ENCODE data around the gene TMC8. TPM values are rescaled to one million over a fixed set of nuclear protein-coding genes. Genes with fewer than 3 reads are reported as not detected.

The TMC8 gene
- polyA plus RNA-seq, 1 experiment, result not detected

DNA sequence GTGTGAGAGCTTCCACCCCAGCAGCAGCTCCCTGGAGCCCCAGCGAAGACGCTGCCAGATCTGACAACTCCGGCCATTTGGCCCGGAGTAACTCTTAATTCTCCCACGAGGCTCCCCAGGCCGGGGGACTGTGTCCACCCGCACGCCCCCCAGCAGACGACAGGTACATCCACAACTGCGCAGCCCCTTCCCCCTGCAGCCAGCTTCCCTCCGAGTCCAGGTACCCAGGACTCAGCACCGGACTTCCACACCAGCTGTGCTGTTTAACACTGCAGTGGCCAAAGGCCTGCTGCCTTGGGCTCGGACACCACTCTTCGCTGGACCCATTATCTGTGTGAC is 45.0 kb downstream of the TMC8 start:
- Histone ChIP-seq H3K27me3 (ENCODE audit: control insufficient read depth, insufficient read depth, low read length) (no peaks in the 10 kb centered on the region), H3K36me3 (ENCODE audit: control insufficient read depth, insufficient read depth, low read length) (peaks cover 5% of the 10 kb centered on the region; the same call in 1 of the 2 replicates), H3K4me3 (ENCODE audit: low read depth, low read length) (no peak overlapping the region)
- ChIA-PET POLR2A (no interaction called here), CTCF (interaction anchor here (1.0 to 4.4 kb wide), 8 partner anchors 10 to 149 kb away, joined by 3 to 38 read pairs (median 6); partner anchors contain the start of gene TK1)
- TF ChIP-seq, protein P1, sequence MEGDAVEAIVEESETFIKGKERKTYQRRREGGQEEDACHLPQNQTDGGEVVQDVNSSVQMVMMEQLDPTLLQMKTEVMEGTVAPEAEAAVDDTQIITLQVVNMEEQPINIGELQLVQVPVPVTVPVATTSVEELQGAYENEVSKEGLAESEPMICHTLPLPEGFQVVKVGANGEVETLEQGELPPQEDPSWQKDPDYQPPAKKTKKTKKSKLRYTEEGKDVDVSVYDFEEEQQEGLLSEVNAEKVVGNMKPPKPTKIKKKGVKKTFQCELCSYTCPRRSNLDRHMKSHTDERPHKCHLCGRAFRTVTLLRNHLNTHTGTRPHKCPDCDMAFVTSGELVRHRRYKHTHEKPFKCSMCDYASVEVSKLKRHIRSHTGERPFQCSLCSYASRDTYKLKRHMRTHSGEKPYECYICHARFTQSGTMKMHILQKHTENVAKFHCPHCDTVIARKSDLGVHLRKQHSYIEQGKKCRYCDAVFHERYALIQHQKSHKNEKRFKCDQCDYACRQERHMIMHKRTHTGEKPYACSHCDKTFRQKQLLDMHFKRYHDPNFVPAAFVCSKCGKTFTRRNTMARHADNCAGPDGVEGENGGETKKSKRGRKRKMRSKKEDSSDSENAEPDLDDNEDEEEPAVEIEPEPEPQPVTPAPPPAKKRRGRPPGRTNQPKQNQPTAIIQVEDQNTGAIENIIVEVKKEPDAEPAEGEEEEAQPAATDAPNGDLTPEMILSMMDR (IDR thresholded peaks at IDR 0.05; ENCODE audit: insufficient read depth, low read depth, low read length), result no peak
- no peak for DNase-seq (ENCODE audit: low read depth)

- H3K36me3 ChIP-seq (ENCODE audit: control insufficient read depth, insufficient read depth, low read length), result peaks cover 5% of the 10 kb centered on the region; the same call in 1 of the 2 replicates
- DNase-seq (ENCODE audit: low read depth), result no peak
- no peaks in the 10 kb centered on the region for H3K27me3 ChIP-seq (ENCODE audit: control insufficient read depth, insufficient read depth, low read length)
- ChIA-PET POLR2A (no interaction called here), CTCF (interaction anchor here (0.6 to 4.4 kb wide), 16 partner anchors 9 to 161 kb away, joined by 3 to 38 read pairs (median 4); partner anchors contain the start of gene TK1)
- TF ChIP-seq, protein P1 (IDR thresholded peaks at IDR 0.05; ENCODE audit: insufficient read depth, low read depth, low read length), result peak; percentile 93
- H3K4me3 ChIP-seq (ENCODE audit: low read depth, low read length), result no peak overlapping the region
These were observed 46.0 kb downstream of the TMC8 start for GRCh38 chr17:78176548-78177025.

DNA sequence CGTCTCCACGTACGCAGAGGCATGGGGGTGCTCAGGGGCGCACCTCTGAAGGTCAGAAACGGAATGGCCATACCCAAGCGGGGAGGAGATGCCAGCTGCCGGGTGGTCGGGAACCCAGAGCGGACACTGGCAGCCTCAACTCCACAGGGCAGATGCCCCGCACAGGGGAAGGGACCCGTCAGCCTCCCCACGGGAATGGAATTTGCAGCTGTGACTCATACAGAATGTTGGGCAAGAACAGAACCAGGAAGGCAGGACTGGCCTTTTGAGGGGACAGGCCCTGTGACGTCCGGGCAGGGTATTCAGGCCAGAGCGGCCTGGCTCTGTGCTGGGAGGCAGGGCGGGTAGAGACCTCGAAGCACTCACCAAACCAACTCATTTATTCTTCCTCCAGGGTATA is 48.8 kb downstream of the TMC8 start:
- H3K4me3 ChIP-seq (ENCODE audit: low read depth, low read length), result no peak overlapping the region
- H3K27me3 ChIP-seq (ENCODE audit: control insufficient read depth, insufficient read depth, low read length), result no peaks in the 10 kb centered on the region
- H3K36me3 ChIP-seq (ENCODE audit: control insufficient read depth, insufficient read depth, low read length), result no peaks in the 10 kb centered on the region
- TF ChIP-seq, protein P1 (IDR thresholded peaks at IDR 0.05; ENCODE audit: insufficient read depth, low read depth, low read length), result no peak
- no peak for DNase-seq (ENCODE audit: low read depth)
- ChIA-PET POLR2A (no interaction called here), CTCF (interaction anchor here (0.6 to 3.0 kb wide), 2 partner anchors 66 to 481 kb away, joined by 3 to 13 read pairs; no protein-coding TSS in a partner anchor)

DNA sequence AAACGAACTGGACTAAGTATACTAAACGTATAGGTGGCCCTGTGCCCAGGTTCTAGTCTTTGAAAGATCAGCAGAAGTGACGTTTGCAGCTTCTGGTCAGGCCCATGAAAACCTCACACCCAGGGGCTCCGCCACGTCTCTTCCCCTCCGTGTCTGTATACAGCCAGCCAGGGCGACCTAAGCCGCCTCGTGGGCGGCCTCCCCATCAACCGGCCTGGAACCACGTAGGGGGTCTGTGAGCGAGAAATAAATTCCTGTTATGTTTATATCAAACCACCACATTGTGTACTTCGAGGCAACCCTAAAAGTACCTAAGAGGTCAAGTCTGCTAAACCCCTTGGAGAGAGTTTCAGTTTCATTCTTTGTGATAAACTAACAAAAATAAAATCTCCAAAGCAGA is 49.5 kb downstream of the TMC8 start:
- TF ChIP-seq, protein P1 (IDR thresholded peaks at IDR 0.05; ENCODE audit: insufficient read depth, low read depth, low read length), result no peak
- no peak for DNase-seq (ENCODE audit: low read depth)
- Histone ChIP-seq H3K36me3 (ENCODE audit: control insufficient read depth, insufficient read depth, low read length) (no peaks in the 10 kb centered on the region), H3K4me3 (ENCODE audit: low read depth, low read length) (no peak overlapping the region), H3K27me3 (ENCODE audit: control insufficient read depth, insufficient read depth, low read length) (no peaks in the 10 kb centered on the region)
- ChIA-PET CTCF (interaction anchor here (0.6 to 3.0 kb wide), 2 partner anchors 67 to 482 kb away, joined by 3 to 13 read pairs; no protein-coding TSS in a partner anchor), POLR2A (no interaction called here)

- DNase-seq (ENCODE audit: low read depth), result no peak
- H3K27me3 ChIP-seq (ENCODE audit: control insufficient read depth, insufficient read depth, low read length), result no peaks in the 10 kb centered on the region
- no peaks in the 10 kb centered on the region for H3K36me3 ChIP-seq (ENCODE audit: control insufficient read depth, insufficient read depth, low read length)
- TF ChIP-seq, protein P1 (IDR thresholded peaks at IDR 0.05; ENCODE audit: insufficient read depth, low read depth, low read length), result no peak
- ChIA-PET POLR2A (no interaction called here), CTCF (interaction anchor here (3.0 kb wide), 1 partner anchor 67 kb away, joined by 13 read pairs; no protein-coding TSS in a partner anchor)
- no peak overlapping the region for H3K4me3 ChIP-seq (ENCODE audit: low read depth, low read length)
These were observed 49.9 kb downstream of the TMC8 start for GRCh38 chr17:78180508-78180907.

Measured in BJ (cell line).